NT2/D1 (cell line): Measurements from ENCODE around the gene LIX1.
"Not testable (repeated sequence)": the region's sequence is repeated elsewhere in the genome, so short reads cannot be mapped to it uniquely, and the experiment has no call there.

Experiments
- DNase-seq: peaks from one replicate; pipeline ENCODE4 v3.0.0-alpha.2; 2011; ENCODE audit warnings: low read depth, low spot score
- H3K27me3 ChIP-seq: 2 replicates; pipeline ENCODE4 v1.6.0; 2011; ENCODE audit warnings: mild to moderate bottlenecking; ENCODE audit not compliant: insufficient read length, insufficient read depth
- H3K36me3 ChIP-seq: 2 replicates; pipeline ENCODE4 v1.6.1; 2011; ENCODE audit warnings: mild to moderate bottlenecking, low read length, mixed read lengths; ENCODE audit not compliant: insufficient read depth, insufficient read length
- H3K4me1 ChIP-seq: 2 replicates; pipeline ENCODE4 v1.5.1; 2011; ENCODE audit not compliant: insufficient read depth, insufficient read length
- H3K4me3 ChIP-seq: 2 replicates; pipeline ENCODE4 v1.5.1; 2011; ENCODE audit warnings: low read depth; ENCODE audit not compliant: insufficient read length
- H3K9ac ChIP-seq: 2 replicates; pipeline ENCODE4 v1.6.0; 2011; ENCODE audit warnings: low read depth; ENCODE audit not compliant: insufficient read length
- H3K9me3 ChIP-seq: 2 replicates; pipeline ENCODE4 v1.5.1; 2011; ENCODE audit warnings: mild to moderate bottlenecking, low read length; ENCODE audit not compliant: insufficient read depth
- SUZ12 ChIP-seq: IDR thresholded peaks from 2 replicates; pipeline ENCODE4 v1.6.1; 2011; ENCODE audit not compliant: insufficient read length, insufficient read depth; ENCODE audit errors: extremely low read depth
- YY1 ChIP-seq: IDR thresholded peaks from 2 replicates; pipeline ENCODE4 v1.6.1; 2011; ENCODE audit not compliant: insufficient read length, insufficient read depth
- ZNF274 ChIP-seq: IDR thresholded peaks from 2 replicates; pipeline ENCODE4 v1.6.1; 2011; ENCODE audit warnings: mild to moderate bottlenecking, low read depth, low read length

The LIX1 gene

GRCh38 chr5:97142521-97143254 lies at the start of gene LIX1:
Gene LIX1 (minus strand): TSS chr5:97142611. CDS start chr5:97142576, 35 bp downstream.
- TF ChIP-seq SUZ12 (no peak), ZNF274 (no peak), YY1 (no peak)
- Histone ChIP-seq H3K4me3 (no peak within 1 kb of the TSS), H3K36me3 (no peaks in the 10 kb centered on the region), H3K27me3 (no peaks in the 10 kb centered on the region), H3K9ac (no peak within 1 kb of the TSS), H3K9me3 (no peaks in the 10 kb centered on the region), H3K4me1 (no peaks in the 10 kb centered on the region)
- DNase-seq: peak; percentile 58

GRCh38 chr5:97191893-97192292 lies 49.5 kb upstream of the LIX1 start:
- H3K4me3 ChIP-seq: no peak overlapping the region
- no peak overlapping the region for H3K9ac ChIP-seq
- H3K36me3 ChIP-seq: no peaks in the 10 kb centered on the region
- DNase-seq: no peak
- TF ChIP-seq SUZ12 (no peak), YY1 (no peak), ZNF274 (no peak)
- no peaks in the 10 kb centered on the region for H3K4me1 ChIP-seq
- no peaks in the 10 kb centered on the region for H3K27me3 ChIP-seq
- H3K9me3 ChIP-seq: no peaks in the 10 kb centered on the region

GRCh38 chr5:97189523-97189922 lies 47.1 kb upstream of the LIX1 start:
- not testable (repeated sequence) for H3K27me3 ChIP-seq, H3K9me3 ChIP-seq, H3K36me3 ChIP-seq, H3K9ac ChIP-seq, H3K4me3 ChIP-seq, H3K4me1 ChIP-seq, DNase-seq

DNA sequence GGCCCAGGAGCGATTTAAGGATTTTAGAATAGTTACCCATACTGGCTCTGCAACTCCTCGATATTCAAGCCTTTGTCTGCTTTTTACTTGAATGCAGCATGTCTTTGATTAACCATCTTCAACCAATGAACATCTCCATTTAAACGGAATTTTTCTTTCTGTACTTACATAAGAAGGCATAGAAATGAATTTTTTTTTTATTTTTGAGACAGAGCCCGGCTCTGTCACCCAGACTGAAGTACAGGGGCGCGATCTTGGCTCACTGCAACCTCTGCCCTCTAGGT lies 41.5 kb upstream of the LIX1 start:
- TF ChIP-seq YY1: no peak
- TF ChIP-seq SUZ12: no peak
- TF ChIP-seq ZNF274: no peak
- peak overlapping the region; percentile 83 for H3K4me3 ChIP-seq
- no peak overlapping the region for H3K9ac ChIP-seq
- H3K9me3 ChIP-seq: peaks cover 3% of the 10 kb centered on the region; the same call in 1 of the 2 replicates
- peaks cover 15% of the 10 kb centered on the region for H3K36me3 ChIP-seq
- no peak for DNase-seq
- no peaks in the 10 kb centered on the region for H3K4me1 ChIP-seq
- H3K27me3 ChIP-seq: no peaks in the 10 kb centered on the region

DNA sequence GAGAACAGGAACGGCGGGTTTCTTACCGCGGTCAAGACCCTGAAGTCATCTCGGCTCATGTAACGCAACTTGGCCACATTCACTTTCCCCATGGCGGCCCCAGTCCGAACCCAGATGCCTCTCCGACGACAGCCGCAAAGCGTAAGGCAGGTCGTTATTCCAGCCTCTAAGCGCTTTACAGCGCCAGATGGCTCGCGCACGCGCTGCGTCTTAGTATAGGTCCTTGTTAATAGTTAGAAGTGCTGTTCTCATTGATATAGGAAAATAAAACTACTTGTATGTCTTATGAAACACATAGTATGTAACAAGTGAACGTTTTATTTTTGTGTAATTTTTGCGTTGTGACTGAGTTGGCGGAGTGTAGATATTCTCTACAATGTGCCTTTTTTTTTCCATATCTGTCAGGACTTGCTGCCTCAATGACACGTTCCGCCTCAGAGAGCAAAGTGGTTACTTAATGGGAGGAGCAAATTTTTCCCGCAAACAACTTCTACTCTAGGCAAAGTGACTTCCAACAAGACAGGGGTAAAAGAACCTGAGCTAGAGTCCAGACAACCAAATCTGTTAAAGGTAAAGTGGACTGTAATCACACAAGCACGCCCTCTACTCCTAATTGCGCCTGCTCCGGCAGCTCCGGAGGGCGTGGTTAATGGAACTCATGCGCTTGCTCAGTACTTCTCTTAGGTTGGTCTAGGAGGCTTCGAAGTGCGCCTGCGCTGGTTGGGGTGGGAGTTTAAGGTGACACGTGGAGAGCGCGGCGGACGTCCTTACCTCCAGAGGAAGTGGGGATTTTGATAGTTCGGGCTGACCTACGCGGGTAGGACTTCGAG lies 40.9 kb upstream of the LIX1 start, which contains the start of gene RIOK2:
TSS of gene RIOK2 (minus strand) at position 148 of the 830 bp plus-strand sequence. CDS start at position 92, 56 bp downstream.
- peaks cover 21% of the 10 kb centered on the region for H3K36me3 ChIP-seq
- H3K9me3 ChIP-seq: peaks cover 3% of the 10 kb centered on the region; the same call in 1 of the 2 replicates
- no peaks in the 10 kb centered on the region for H3K27me3 ChIP-seq
- DNase-seq: peak; percentile 88
- TF ChIP-seq YY1 (peak; percentile 20), ZNF274 (no peak)
- peak within 1 kb of the TSS; percentile 91 for H3K9ac ChIP-seq
- no peaks in the 10 kb centered on the region for H3K4me1 ChIP-seq
- H3K4me3 ChIP-seq: peak within 1 kb of the TSS; percentile 83

DNA sequence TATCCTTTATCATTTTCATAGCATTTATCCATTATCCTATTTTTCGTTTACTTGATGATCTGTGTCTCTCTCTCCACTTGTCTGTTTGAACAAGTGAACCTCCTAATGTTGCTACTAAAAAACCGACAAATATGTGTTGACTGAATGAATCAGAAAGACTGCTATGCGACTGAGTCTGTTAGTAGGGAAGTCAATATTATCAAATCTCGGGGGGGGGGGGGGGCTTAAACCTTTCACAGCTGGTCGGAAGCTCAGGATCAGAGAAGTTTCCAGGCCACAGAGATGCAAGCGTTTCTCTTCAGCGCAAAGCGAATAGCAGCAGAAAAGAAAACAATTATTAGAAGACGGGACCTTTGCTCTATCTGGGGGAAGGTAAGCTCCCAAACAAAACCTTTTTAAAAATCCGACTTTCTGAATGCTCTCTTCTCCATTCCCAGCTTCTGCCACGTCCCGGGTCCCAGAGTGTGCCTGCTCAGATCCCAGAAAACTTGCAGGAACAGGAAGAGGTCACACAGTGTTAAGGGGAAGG lies 40.2 kb upstream of the LIX1 start:
- Histone ChIP-seq H3K4me3 (peak overlapping the region; percentile 83), H3K9me3 (peaks cover 3% of the 10 kb centered on the region; the same call in 1 of the 2 replicates), H3K4me1 (no peaks in the 10 kb centered on the region), H3K36me3 (peaks cover 28% of the 10 kb centered on the region), H3K27me3 (no peaks in the 10 kb centered on the region), H3K9ac (peak overlapping the region; percentile 91)
- no peak for DNase-seq
- TF ChIP-seq SUZ12 (no peak), YY1 (no peak), ZNF274 (no peak)

- Histone ChIP-seq H3K36me3 (peaks cover 34% of the 10 kb centered on the region), H3K9ac (peak overlapping the region; percentile 91), H3K9me3 (peaks cover 3% of the 10 kb centered on the region; the same call in 1 of the 2 replicates), H3K27me3 (no peaks in the 10 kb centered on the region), H3K4me1 (no peaks in the 10 kb centered on the region), H3K4me3 (peak overlapping the region; percentile 83)
- no peak for DNase-seq
- no peak for TF ChIP-seq YY1
- no peak for TF ChIP-seq SUZ12
- no peak for TF ChIP-seq ZNF274
Observed at GRCh38 chr5:97181856-97182545, 39.6 kb upstream of the LIX1 start.

- H3K36me3 ChIP-seq: peaks cover 57% of the 10 kb centered on the region
- H3K4me1 ChIP-seq, H3K9me3 ChIP-seq, H3K9ac ChIP-seq, H3K4me3 ChIP-seq, DNase-seq, H3K27me3 ChIP-seq: not testable (repeated sequence)
Observed at GRCh38 chr5:97179457-97179856, 37.0 kb upstream of the LIX1 start.
